Kidney (tissue), 14 donors: ENCODE data around the gene LSM14A. TPM values are rescaled to one million over a fixed set of nuclear protein-coding genes. Genes with fewer than 3 reads are reported as not detected.
"Not testable (repeated sequence)": the region's sequence is repeated elsewhere in the genome, so short reads cannot be mapped to it uniquely, and the experiment has no call there.

Experiments
- DNase-seq, 5 donors: peaks; one replicate each; pipeline ENCODE4 v3.0.0-alpha.2; 2013 to 2020
- FAIRE-seq: peaks from 2 replicates; lab custom pipeline; 2012; peaks lifted over from hg19 to GRCh38; lab: Jason Lieb, UNC
- H3K27ac ChIP-seq, 2 donors: one replicate each; pipeline ENCODE4 v1.7.0; 2013; ENCODE audit warnings: low read depth in 2 of 2, low read length in 2 of 2, inconsistent platforms in 1 of 2
- H3K27me3 ChIP-seq: one replicate; pipeline ENCODE4 v1.7.1; 2013; ENCODE audit warnings: low read length, inconsistent platforms; ENCODE audit not compliant: control insufficient read depth, insufficient read depth
- H3K36me3 ChIP-seq, 3 donors: one replicate each; pipeline versions ENCODE4 v1.7.0 to v1.7.1; 2013; ENCODE audit warnings: low read length in 3 of 3, control low read depth in 1 of 3, inconsistent platforms in 1 of 3; ENCODE audit not compliant: insufficient read depth in 3 of 3, control insufficient read depth in 2 of 3
- H3K4me1 ChIP-seq, 3 donors: one replicate each; pipeline versions ENCODE4 v1.7.0 to v1.7.1; 2013; ENCODE audit warnings: low read length in 3 of 3, inconsistent platforms in 1 of 3, low read depth in 1 of 3; ENCODE audit not compliant: control insufficient read depth in 2 of 3, insufficient read depth in 2 of 3
- H3K4me3 ChIP-seq, 3 donors: one replicate each; pipeline versions ENCODE4 v1.7.0 to v1.8.1; 2013; ENCODE audit warnings: low read length in 3 of 3, control low read depth in 1 of 3, inconsistent platforms in 1 of 3
- H3K9ac ChIP-seq, 3 donors: one replicate each; pipeline versions ENCODE4 v1.7.0 to v1.7.1; 2013; ENCODE audit warnings: low read length in 3 of 3, control low read depth in 1 of 3, inconsistent platforms in 1 of 3
- H3K9me3 ChIP-seq, 3 donors: one replicate each; pipeline versions ENCODE4 v1.7.0 to v1.7.1; 2013; ENCODE audit warnings: low read length in 3 of 3, control low read depth in 1 of 3, inconsistent platforms in 1 of 3; ENCODE audit not compliant: control insufficient read depth in 2 of 3, insufficient read depth in 1 of 3
- intact Hi-C: fragments of 100-400 bp; cut with DNase I; formaldehyde crosslinking; loops from one replicate; pipeline ENCODE4 v1.11.1; 2022
- polyA plus RNA-seq: library from polyadenylated mRNA; stranded (reverse); fragments of 350-450 nt; fragmentation: Illumina TruSeq; extraction: RNeasy Lipid Tissue Mini Kit (QIAGEN cat#74804); gene quantifications from one replicate; pipeline ENCODE4 v1.2.3, GENCODE V29; 2014; ENCODE audit warnings: low read depth, low replicate concordance; ENCODE audit not compliant: insufficient read depth
- total RNA-seq: library from RNA; stranded (reverse); fragmentation: NEBNext Ultra II Directional; extraction: Animal tissue kit (Norgen Biotek cat#: 25700); gene quantifications from one replicate; pipeline ENCODE4 v1.2.1, GENCODE V29; 2021
- TF ChIP-seq, protein P1 (sequence below): IDR thresholded peaks from 3 replicates; pipeline ENCODE4 v1.5.1; 2012; ENCODE audit warnings: mild to moderate bottlenecking, moderate library complexity, borderline replicate concordance; ENCODE audit not compliant: insufficient read depth; ENCODE audit errors: extremely low read depth
- donor health status: control.
- donor health status: control.
- donor health status: control.
- donor health status: control.
- donor health status: control.
- donor health status: DM: yes; HTN: yes; CAD: no.
- donor health status: Normal renal cell carcinoma (clear cell type).

The LSM14A gene
- total and polyA plus RNA-seq, 2 donors from 2014 or later = 49.3 to 114 TPM

DNA sequence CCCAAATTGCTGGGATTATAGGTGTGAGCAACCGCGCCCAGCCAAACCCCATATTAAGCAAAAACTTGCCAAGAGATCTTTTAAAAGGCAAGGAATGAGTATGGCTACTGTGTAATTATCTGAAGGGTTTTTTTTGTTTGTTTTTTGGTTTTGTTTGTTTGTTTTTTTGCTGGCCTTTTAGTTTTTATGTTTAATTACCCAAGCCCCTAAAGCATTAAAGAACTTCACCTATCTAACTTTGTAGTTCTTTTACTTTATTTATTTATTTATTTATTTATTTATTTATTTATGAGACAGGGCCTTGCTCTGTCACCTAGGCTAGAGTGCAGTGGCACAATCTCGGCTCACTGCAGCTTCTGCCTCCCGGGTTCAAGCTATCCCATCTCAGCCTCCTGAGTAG lies 41.7 kb downstream of the LSM14A start:
- Histone ChIP-seq H3K4me3 (no peak overlapping the region), H3K9me3 (no peaks in the 10 kb centered on the region), H3K4me1 (no peaks in the 10 kb centered on the region), H3K27ac (no peak overlapping the region), H3K9ac (no peak overlapping the region), H3K36me3 (peaks cover 0 to 31% (median 7%) of the 10 kb centered on the region in 3 donors), H3K27me3 (no peaks in the 10 kb centered on the region)
- TF ChIP-seq, protein P1, sequence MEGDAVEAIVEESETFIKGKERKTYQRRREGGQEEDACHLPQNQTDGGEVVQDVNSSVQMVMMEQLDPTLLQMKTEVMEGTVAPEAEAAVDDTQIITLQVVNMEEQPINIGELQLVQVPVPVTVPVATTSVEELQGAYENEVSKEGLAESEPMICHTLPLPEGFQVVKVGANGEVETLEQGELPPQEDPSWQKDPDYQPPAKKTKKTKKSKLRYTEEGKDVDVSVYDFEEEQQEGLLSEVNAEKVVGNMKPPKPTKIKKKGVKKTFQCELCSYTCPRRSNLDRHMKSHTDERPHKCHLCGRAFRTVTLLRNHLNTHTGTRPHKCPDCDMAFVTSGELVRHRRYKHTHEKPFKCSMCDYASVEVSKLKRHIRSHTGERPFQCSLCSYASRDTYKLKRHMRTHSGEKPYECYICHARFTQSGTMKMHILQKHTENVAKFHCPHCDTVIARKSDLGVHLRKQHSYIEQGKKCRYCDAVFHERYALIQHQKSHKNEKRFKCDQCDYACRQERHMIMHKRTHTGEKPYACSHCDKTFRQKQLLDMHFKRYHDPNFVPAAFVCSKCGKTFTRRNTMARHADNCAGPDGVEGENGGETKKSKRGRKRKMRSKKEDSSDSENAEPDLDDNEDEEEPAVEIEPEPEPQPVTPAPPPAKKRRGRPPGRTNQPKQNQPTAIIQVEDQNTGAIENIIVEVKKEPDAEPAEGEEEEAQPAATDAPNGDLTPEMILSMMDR = no peak
- FAIRE-seq = no peak
- no peak for DNase-seq
- intact Hi-C loops = no loop called here

- no peak overlapping the region for H3K4me3 ChIP-seq
- intact Hi-C loops = no loop called here
- no peak overlapping the region for H3K9ac ChIP-seq
- no peaks in the 10 kb centered on the region for H3K27me3 ChIP-seq
- H3K4me1 ChIP-seq = no peaks in the 10 kb centered on the region
- TF ChIP-seq, protein P1 = no peak
- no peaks in the 10 kb centered on the region for H3K9me3 ChIP-seq
- H3K36me3 ChIP-seq = peaks cover 5 to 28% (median 5%) of the 10 kb centered on the region in 3 donors
- FAIRE-seq = no peak
- DNase-seq = no peak
- no peak overlapping the region for H3K27ac ChIP-seq
Observed at GRCh38 chr19:34215006-34215665, 42.8 kb downstream of the LSM14A start.

DNA sequence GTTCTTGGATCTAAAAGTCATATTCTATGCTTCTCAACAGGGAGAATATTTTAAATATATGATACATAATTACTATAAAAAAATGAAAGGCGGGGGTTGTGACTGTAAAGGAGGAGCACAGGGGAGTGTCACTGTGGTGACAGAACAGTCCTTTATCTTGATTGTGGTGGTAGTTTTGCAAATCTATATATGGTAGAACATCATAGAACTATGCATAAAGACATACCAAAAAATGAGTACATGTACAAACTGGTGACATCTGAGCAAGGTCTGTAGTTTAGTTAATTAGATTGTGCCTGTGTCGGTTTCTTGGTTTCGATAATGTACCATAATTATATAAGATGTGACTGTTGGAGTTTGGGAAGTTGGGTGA lies 43.3 kb downstream of the LSM14A start:
- Histone ChIP-seq H3K4me3 (no peak overlapping the region), H3K36me3 (peaks cover 3 to 23% (median 5%) of the 10 kb centered on the region in 3 donors), H3K4me1 (no peaks in the 10 kb centered on the region), H3K27ac (no peak overlapping the region), H3K9ac (no peak overlapping the region), H3K9me3 (no peaks in the 10 kb centered on the region), H3K27me3 (no peaks in the 10 kb centered on the region)
- DNase-seq (no peak), FAIRE-seq (no peak)
- intact Hi-C loops = no loop called here
- TF ChIP-seq, protein P1 = no peak

GRCh38 chr19:34216745-34217219 lies 44.5 kb downstream of the LSM14A start:
- FAIRE-seq, DNase-seq, H3K27me3 ChIP-seq, H3K27ac ChIP-seq, H3K4me3 ChIP-seq, H3K9ac ChIP-seq, H3K9me3 ChIP-seq, intact Hi-C loops, H3K4me1 ChIP-seq: not testable (repeated sequence)
- H3K36me3 ChIP-seq = peaks cover 5 to 22% (median 11%) of the 10 kb centered on the region in 3 donors
